ENCODE measurements around the gene CACNB3.
"Not testable (repeated sequence)": the region's sequence is repeated elsewhere in the genome, so short reads cannot be mapped to it uniquely, and the experiment has no call there.

Gene CACNB3

GRCh38 chr12:48828293-48828692 is 10.0 kb downstream of the CACNB3 start:
- H3K36me3 ChIP-seq (ENCODE audit: control insufficient read depth, insufficient read depth, low read length): peaks cover 63% of the 10 kb centered on the region

GRCh38 chr12:48828841-48829575 is 10.7 kb downstream of the CACNB3 start:
- Histone ChIP-seq H3K27me3 (ENCODE audit: control insufficient read depth, insufficient read depth, low read length, poor library complexity, severe bottlenecking) (no peaks in the 10 kb centered on the region), H3K36me3 (ENCODE audit: control insufficient read depth, insufficient read depth, low read length) (peaks cover 69% of the 10 kb centered on the region), H3K9me3 (ENCODE audit: control insufficient read depth, low read length) (no peaks in the 10 kb centered on the region), H3K27ac (ENCODE audit: insufficient read depth, low read depth, low read length, poor library complexity, severe bottlenecking) (no peak overlapping the region), H3K4me3 (ENCODE audit: insufficient read depth, low read depth, low read length) (no peak overlapping the region), H3K4me1 (ENCODE audit: control insufficient read depth, insufficient read depth, low read length) (no peaks in the 10 kb centered on the region)
- WGBS, 2 experiments: 95% methylated on average over 16 of the region's 16 CpGs

More at GRCh38 chr12:48828293-48828692, 10.0 kb downstream of the CACNB3 start:
- H3K9me3 ChIP-seq (ENCODE audit: control insufficient read depth, low read length): no peaks in the 10 kb centered on the region
- no peak overlapping the region for H3K27ac ChIP-seq (ENCODE audit: insufficient read depth, low read depth, low read length, poor library complexity, severe bottlenecking)
- no peak overlapping the region for H3K4me3 ChIP-seq (ENCODE audit: insufficient read depth, low read depth, low read length)
- H3K27me3 ChIP-seq (ENCODE audit: control insufficient read depth, insufficient read depth, low read length, poor library complexity, severe bottlenecking): no peaks in the 10 kb centered on the region
- no peaks in the 10 kb centered on the region for H3K4me1 ChIP-seq (ENCODE audit: control insufficient read depth, insufficient read depth, low read length)
- WGBS, 2 experiments: 88 to 95% methylated on average over 2 of the region's 2 CpGs

- Histone ChIP-seq H3K27me3 (ENCODE audit: control insufficient read depth, insufficient read depth, low read length, poor library complexity, severe bottlenecking) (no peaks in the 10 kb centered on the region), H3K9me3 (ENCODE audit: control insufficient read depth, low read length) (no peaks in the 10 kb centered on the region), H3K27ac (ENCODE audit: insufficient read depth, low read depth, low read length, poor library complexity, severe bottlenecking) (no peak overlapping the region), H3K4me1 (ENCODE audit: control insufficient read depth, insufficient read depth, low read length) (no peaks in the 10 kb centered on the region), H3K4me3 (ENCODE audit: insufficient read depth, low read depth, low read length) (no peak overlapping the region), H3K36me3 (ENCODE audit: control insufficient read depth, insufficient read depth, low read length) (peaks cover 75% of the 10 kb centered on the region)
- 97% methylated on average over 6 of the region's 6 CpGs for WGBS, 2 experiments
These were observed 13.0 kb downstream of the CACNB3 start for GRCh38 chr12:48831257-48831656.

- Histone ChIP-seq H3K4me1 (ENCODE audit: control insufficient read depth, insufficient read depth, low read length) (no peaks in the 10 kb centered on the region), H3K36me3 (ENCODE audit: control insufficient read depth, insufficient read depth, low read length) (peaks cover 76% of the 10 kb centered on the region)
- WGBS, 2 experiments: 94 to 95% methylated on average over 12 of the region's 12 CpGs
These were observed 14.2 kb downstream of the CACNB3 start for GRCh38 chr12:48832321-48833060.

GRCh38 chr12:48838048-48838447 is 19.8 kb downstream of the CACNB3 start:
- Histone ChIP-seq H3K4me1 (ENCODE audit: control insufficient read depth, insufficient read depth, low read length) (no peaks in the 10 kb centered on the region), H3K27me3 (ENCODE audit: control insufficient read depth, insufficient read depth, low read length, poor library complexity, severe bottlenecking) (no peaks in the 10 kb centered on the region), H3K4me3 (ENCODE audit: insufficient read depth, low read depth, low read length) (no peak overlapping the region), H3K36me3 (ENCODE audit: control insufficient read depth, insufficient read depth, low read length) (peaks cover 63% of the 10 kb centered on the region), H3K27ac (ENCODE audit: insufficient read depth, low read depth, low read length, poor library complexity, severe bottlenecking) (no peak overlapping the region), H3K9me3 (ENCODE audit: control insufficient read depth, low read length) (no peaks in the 10 kb centered on the region)
- 93 to 94% methylated on average over 4 of the region's 4 CpGs for WGBS, 2 experiments

More at GRCh38 chr12:48832321-48833060, 14.2 kb downstream of the CACNB3 start:
- Histone ChIP-seq H3K27me3 (ENCODE audit: control insufficient read depth, insufficient read depth, low read length, poor library complexity, severe bottlenecking) (no peaks in the 10 kb centered on the region), H3K4me3 (ENCODE audit: insufficient read depth, low read depth, low read length) (no peak overlapping the region), H3K27ac (ENCODE audit: insufficient read depth, low read depth, low read length, poor library complexity, severe bottlenecking) (no peak overlapping the region), H3K9me3 (ENCODE audit: control insufficient read depth, low read length) (no peaks in the 10 kb centered on the region)

GRCh38 chr12:48842021-48842420 is 23.7 kb downstream of the CACNB3 start:
- not testable (repeated sequence) for H3K4me1 ChIP-seq (ENCODE audit: control insufficient read depth, insufficient read depth, low read length); H3K27me3 ChIP-seq (ENCODE audit: control insufficient read depth, insufficient read depth, low read length, poor library complexity, severe bottlenecking); H3K9me3 ChIP-seq (ENCODE audit: control insufficient read depth, low read length); H3K4me3 ChIP-seq (ENCODE audit: insufficient read depth, low read depth, low read length); H3K27ac ChIP-seq (ENCODE audit: insufficient read depth, low read depth, low read length, poor library complexity, severe bottlenecking)
- peaks cover 63% of the 10 kb centered on the region for H3K36me3 ChIP-seq (ENCODE audit: control insufficient read depth, insufficient read depth, low read length)
- 96 to 98% methylated on average over 23 to 29 of the region's 29 CpGs for WGBS, 2 experiments

GRCh38 chr12:48851883-48852733 is 33.8 kb downstream of the CACNB3 start, which contains the start of gene DDX23:
Gene DDX23 (minus strand): TSS chr12:48852163. CDS start chr12:48845782, 6,381 bp downstream.
- no peaks in the 10 kb centered on the region for H3K9me3 ChIP-seq (ENCODE audit: control insufficient read depth, low read length)
- peak within 1 kb of the TSS; percentile 61 for H3K27ac ChIP-seq (ENCODE audit: insufficient read depth, low read depth, low read length, poor library complexity, severe bottlenecking)
- 2% methylated on average over 53 of the region's 53 CpGs for WGBS, 2 experiments

GRCh38 chr12:48852734-48853688 is 34.7 kb downstream of the CACNB3 start:
- Histone ChIP-seq H3K27ac (ENCODE audit: insufficient read depth, low read depth, low read length, poor library complexity, severe bottlenecking) (no peak overlapping the region), H3K36me3 (ENCODE audit: control insufficient read depth, insufficient read depth, low read length) (peaks cover 9% of the 10 kb centered on the region), H3K9me3 (ENCODE audit: control insufficient read depth, low read length) (no peaks in the 10 kb centered on the region), H3K4me1 (ENCODE audit: control insufficient read depth, insufficient read depth, low read length) (peaks cover 8% of the 10 kb centered on the region), H3K27me3 (ENCODE audit: control insufficient read depth, insufficient read depth, low read length, poor library complexity, severe bottlenecking) (no peaks in the 10 kb centered on the region), H3K4me3 (ENCODE audit: insufficient read depth, low read depth, low read length) (peak overlapping the region; percentile 96)
- 28 to 33% methylated on average over 11 of the region's 11 CpGs for WGBS, 2 experiments

More at GRCh38 chr12:48851883-48852733, 33.8 kb downstream of the CACNB3 start, which contains the start of gene DDX23:
- Histone ChIP-seq H3K36me3 (ENCODE audit: control insufficient read depth, insufficient read depth, low read length) (peaks cover 5% of the 10 kb centered on the region), H3K4me1 (ENCODE audit: control insufficient read depth, insufficient read depth, low read length) (peaks cover 8% of the 10 kb centered on the region), H3K27me3 (ENCODE audit: control insufficient read depth, insufficient read depth, low read length, poor library complexity, severe bottlenecking) (no peaks in the 10 kb centered on the region), H3K4me3 (ENCODE audit: insufficient read depth, low read depth, low read length) (peak within 1 kb of the TSS; percentile 96)

GRCh38 chr12:48854488-48854887 is 36.2 kb downstream of the CACNB3 start:
- 95 to 97% methylated on average over 4 of the region's 4 CpGs for WGBS, 2 experiments
- H3K27ac ChIP-seq (ENCODE audit: insufficient read depth, low read depth, low read length, poor library complexity, severe bottlenecking): no peak overlapping the region

More at GRCh38 chr12:48854488-48854887, 36.2 kb downstream of the CACNB3 start:
- H3K4me3 ChIP-seq (ENCODE audit: insufficient read depth, low read depth, low read length): no peak overlapping the region
- H3K9me3 ChIP-seq (ENCODE audit: control insufficient read depth, low read length): no peaks in the 10 kb centered on the region
- peaks cover 8% of the 10 kb centered on the region for H3K4me1 ChIP-seq (ENCODE audit: control insufficient read depth, insufficient read depth, low read length)
- H3K27me3 ChIP-seq (ENCODE audit: control insufficient read depth, insufficient read depth, low read length, poor library complexity, severe bottlenecking): no peaks in the 10 kb centered on the region
- peaks cover 8% of the 10 kb centered on the region for H3K36me3 ChIP-seq (ENCODE audit: control insufficient read depth, insufficient read depth, low read length)

All from ectodermal cell (in vitro differentiated cells).